Activated CD4-positive, alpha-beta T cell treated with anti-CD3 and anti-CD28 coated beads for 4 hours (primary cell): ENCODE measurements around the gene RSU1.
A peak's percentile ranks its signal among the peaks of the same experiment; 100 is the strongest.
"Not testable (repeated sequence)": the region's sequence is repeated elsewhere in the genome, so short reads cannot be mapped to it uniquely, and the experiment has no call there.

Experiments
- DNase-seq, 2 donors: peaks; one replicate each; pipeline ENCODE4 v3.0.0-alpha.2; 2020

Gene RSU1

GRCh38 chr10:16817125-16818019 is at the start of gene RSU1:
Gene RSU1, minus strand, starts transcription at chr10:16817424. Its CDS starts 343 bp downstream, at chr10:16817081.
- peak; percentile 100 for DNase-seq

- DNase-seq = no peak
These were observed 49.5 kb upstream of the RSU1 start for GRCh38 chr10:16866541-16867275.

DNA sequence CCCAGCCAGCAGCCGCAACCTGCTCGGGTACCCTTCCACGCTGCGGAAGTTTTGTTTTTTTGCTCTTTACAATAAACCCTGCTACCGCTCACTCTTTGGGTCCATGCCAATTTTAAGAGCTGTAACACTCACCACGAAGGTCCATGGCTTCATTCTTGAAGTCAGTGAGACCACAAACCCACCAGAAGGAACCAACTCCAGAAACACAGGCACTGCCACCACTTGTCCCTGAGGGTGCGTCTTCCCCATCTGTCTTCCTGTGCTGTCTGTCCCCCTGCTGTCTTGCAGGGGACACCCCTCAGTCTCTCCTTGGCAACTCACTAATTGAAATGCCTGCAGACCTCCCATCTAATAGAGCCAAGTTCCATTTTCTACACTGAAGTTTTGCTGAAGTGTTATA is 48.5 kb upstream of the RSU1 start:
- no peak for DNase-seq

DNA sequence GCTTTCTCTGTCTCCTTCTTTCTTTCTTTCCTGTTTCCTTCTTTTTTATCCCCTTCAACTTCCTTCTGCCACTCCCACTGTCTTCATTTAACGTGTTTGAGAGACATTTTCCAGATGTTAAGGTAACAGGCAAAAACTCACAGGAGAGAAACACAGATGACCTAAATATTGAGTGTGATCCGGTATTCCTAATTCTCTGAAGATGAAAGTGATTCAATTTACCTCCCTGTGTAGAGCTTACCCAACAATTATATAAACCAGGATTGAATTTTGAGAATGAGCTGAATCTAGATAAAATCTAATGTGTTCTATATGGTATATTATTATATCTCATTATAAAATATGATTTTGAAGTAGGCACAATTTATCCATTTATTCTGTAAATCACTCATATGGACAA is 46.5 kb upstream of the RSU1 start:
- DNase-seq = no peak

GRCh38 chr10:16857419-16857818 is 40.2 kb upstream of the RSU1 start:
- no peak for DNase-seq

DNA sequence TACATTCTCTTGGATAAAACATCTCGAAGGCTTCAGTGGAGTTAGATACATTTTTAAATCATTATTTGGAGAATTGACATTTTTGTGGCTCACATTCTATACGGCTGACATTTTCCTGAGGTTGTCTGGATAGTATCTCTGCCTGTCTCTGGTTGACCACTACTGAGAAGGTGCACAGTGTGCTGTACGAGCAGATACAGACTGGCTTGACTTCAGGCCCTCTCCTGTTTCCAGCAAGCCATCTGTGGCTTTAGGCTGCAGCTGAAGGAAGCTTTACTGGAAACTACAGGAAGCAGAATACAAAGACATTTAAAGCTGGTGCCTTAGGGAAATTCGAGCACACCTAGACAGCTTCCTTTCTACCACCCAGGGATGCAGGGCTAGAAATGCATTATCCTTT is 39.3 kb upstream of the RSU1 start:
- DNase-seq = no peak

GRCh38 chr10:16856092-16856491 is 38.9 kb upstream of the RSU1 start:
- no peak for DNase-seq

- no peak for DNase-seq
These were observed 37.4 kb upstream of the RSU1 start for GRCh38 chr10:16854623-16855022.

DNA sequence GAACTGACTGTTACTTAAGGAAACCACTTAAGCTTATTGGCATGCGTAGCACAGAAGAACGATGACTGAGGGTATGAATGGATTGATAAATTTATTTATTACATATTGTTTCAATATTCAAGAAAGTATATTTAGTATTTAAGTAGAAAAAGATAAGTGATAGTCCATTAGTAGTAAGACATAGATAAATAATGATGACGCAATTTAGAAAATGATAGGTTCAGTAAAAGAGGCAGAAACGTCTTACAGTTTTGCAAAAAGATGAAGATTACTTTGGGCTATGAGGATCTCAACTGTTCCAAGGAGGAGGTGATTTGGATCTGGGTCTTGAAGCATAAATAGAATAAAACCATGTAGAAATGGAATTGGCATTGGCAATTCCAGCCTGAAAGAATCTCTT is 36.6 kb upstream of the RSU1 start:
- DNase-seq = no peak

DNA sequence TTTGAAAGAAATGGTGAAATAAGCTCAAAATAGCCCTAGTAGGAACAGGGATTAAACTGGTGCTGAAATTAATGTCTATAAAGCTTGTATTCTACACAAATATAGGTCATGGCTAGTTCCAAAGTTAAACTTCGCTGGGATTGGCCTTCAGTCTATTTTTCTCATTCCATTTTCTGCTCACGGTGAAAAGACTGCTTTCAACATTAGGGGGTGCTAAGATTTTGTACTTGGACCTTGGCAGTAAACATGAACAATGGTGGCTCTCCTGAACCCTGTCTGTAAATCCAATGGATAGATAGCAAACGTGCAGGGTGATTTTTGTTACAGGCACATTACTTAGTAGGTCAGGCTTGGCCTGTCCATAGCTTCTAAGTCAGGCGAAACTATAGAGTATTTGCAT is 36.0 kb upstream of the RSU1 start:
- no peak for DNase-seq

GRCh38 chr10:16852624-16853023 is 35.4 kb upstream of the RSU1 start:
- DNase-seq = no peak

GRCh38 chr10:16848562-16849154 is 31.4 kb upstream of the RSU1 start:
- no peak for DNase-seq

DNA sequence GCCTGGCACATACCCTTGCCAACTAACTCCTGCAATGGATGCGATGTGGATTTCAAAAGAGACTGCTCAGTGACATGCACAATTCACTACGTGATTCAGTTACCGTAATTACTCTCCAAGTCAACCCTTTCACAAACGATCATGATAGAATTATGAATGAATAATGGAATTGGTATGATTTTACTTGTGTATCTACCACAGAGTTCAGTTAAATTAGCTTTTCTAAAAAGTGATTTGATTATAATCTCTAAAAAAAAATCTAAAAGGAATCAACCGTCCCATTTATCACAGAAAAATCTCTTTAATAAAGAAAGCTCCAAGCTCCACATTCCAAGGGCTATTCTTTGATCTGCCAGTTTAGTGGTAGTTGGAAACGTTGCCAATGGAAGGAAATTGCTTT is 30.4 kb upstream of the RSU1 start:
- no peak for DNase-seq

GRCh38 chr10:16845248-16845647 is 28.0 kb upstream of the RSU1 start:
- DNase-seq = no peak

- DNase-seq = peak in 1 of 2 donors; percentile 14
These were observed 26.1 kb upstream of the RSU1 start for GRCh38 chr10:16843252-16843870.

DNA sequence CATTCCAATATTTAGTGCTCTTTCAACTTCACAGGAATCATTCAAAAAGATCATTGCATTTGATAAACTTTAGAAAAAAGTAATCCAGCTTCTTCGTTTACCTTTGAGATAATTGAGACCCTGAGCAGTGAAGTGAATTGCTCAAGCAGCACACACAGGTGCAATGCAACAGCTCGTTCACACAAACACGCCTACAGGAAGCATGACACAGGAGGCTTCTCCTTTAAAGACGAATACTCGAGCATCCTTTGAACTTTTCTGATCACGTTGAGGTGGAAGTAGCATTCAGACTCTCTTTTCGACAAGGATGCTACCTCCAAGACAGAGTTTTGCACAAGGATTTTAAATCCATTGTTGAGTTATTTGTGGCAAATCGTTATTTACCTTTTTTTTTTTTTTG is 18.0 kb upstream of the RSU1 start:
- DNase-seq = peak; percentile 37 to 47

DNA sequence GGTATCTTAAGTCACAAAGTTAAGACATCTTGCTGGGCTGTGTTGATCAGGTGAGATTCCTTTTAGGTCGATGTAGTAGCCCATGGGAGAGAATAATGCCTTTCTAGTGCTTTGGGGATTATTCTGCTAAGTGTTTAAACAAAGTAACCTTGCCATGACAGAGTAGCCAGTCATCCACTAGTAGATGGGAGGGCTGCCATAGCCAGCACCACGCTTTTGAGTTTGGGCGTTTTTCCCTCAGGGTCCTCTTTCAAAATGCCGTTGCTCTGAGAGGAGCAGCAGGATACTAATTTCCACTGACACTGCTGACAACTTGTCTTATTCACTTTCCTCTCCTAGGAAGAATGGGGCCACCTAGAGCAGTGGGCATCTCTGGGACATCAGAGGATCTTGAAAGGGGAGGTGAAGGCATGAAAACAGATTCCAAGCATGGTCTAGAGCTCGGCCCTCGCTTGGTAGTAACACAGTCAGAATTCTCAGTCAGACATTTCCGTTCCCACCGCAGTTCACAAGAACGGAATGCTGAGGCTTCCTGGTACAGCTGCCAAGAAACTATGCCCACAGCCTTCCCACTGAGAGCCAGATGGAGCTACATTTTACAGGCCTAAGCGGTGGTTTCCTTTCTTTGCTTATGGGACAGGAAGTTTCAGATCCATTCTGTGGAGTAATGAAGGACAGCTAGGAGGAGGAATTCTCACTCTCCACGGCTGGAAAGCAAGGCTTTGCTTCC is 15.3 kb upstream of the RSU1 start:
- DNase-seq = no peak

DNA sequence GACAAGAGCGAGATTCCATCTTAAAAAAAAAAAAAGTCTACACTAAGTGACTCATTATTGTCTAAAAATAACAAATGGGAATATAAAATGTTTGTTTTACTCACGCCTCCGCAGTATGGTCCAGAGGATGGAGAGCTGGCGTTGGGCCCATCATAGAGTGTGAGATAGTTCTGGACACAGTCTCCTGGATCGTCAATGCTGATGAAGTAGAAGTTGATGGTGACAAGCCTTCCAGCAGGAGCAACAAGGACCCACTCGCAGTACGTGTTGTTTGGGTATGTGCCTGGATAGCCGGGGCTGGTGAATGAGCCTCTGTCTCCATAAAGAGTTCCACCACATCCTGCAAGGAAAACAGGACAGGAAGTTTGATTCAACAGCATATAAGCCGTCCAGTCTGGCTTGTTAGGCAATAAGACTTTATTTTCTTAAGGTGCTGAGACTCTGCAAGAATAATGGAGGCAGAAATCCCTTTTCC is 11.5 kb upstream of the RSU1 start:
- DNase-seq = no peak

DNA sequence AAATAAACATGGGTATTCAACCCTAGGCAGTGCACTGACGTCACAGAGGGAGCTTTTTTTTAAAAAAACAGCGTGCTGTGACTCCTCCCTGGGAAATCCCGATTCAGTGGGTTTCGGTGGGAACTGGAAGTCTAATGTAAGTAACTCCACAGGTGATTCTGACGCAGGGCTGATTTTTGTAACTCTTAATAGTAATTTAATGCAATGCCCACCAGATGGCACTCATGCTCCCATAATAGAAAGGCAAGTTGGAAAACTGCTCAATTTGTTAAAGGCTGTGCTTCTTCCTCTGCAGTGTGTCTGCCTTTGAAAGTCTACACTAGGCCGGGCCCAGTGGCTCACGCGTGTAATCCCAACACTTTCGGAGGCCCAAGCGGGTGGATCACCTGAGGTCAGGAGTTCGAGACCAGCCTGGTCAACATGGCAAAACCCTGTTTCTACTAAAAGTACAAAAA is 10.9 kb upstream of the RSU1 start:
- peak; percentile 64 to 74 for DNase-seq

GRCh38 chr10:16827474-16827873 is 10.2 kb upstream of the RSU1 start:
- DNase-seq = not testable (repeated sequence)

DNA sequence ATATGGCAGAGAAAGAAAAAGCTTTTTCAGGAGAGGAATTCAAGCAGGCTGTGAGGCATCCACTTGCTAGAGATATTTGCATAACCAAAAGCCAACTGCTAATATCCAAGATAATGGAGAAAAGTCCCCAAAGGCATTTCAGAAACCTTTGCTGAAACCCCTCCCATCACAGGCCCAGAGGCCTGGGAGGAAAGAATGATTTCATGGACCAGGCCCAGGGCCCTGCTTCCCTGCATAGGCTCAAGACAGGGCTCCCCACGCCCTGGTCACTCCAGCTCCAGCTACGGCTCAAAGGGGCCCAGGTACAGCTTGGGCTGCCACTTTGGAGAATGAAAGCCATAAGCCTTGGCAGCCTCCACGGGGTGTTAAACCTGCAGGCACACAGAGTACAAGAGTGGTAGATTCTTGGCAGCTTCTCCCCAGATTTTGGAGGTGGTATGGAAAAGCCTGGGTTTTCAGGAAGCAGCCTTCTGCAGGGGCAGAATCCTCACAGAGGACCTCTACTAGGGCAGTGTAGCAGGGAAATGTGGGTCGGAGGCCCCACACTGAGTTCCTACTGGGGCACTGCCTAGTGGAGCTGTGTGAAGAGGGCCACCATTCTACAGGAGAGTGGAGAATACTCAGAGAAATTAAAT is 5.6 kb upstream of the RSU1 start:
- no peak for DNase-seq

DNA sequence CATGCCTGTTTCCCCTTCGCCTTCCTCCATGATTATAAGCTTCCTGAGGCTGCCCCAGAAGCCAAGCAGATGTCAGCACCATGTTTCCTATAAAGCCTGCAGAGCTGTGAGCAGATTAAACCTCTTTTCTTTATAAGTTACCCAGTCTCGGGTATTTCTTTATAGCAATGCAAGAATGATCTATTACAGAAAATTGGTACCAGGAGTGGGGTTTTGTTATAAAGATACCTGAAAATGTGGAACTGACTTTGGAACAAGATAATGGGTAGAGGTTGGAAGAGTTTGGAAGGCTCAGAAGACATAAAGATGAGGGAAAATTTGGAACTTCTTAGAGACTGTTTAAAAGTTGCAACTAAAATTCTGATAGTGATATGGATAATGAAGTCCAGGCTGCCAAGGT is 4.8 kb upstream of the RSU1 start:
- no peak for DNase-seq
